AG10803 (cell line): ENCODE measurements around the gene ZFP82.

Source experiments
- DNase-seq: peaks from one replicate; pipeline ENCODE4 v3.0.0; 2010; ENCODE audit warnings: low read depth
- H3K4me3 ChIP-seq: 2 replicates; pipeline ENCODE4 v1.5.1; 2011; ENCODE audit warnings: mild to moderate bottlenecking, low read length, control low read depth
- CTCF ChIP-seq: conservative IDR thresholded peaks from 2 replicates; pipeline ENCODE4 v1.5.1; 2011; ENCODE audit warnings: mild to moderate bottlenecking, low read length, control low read depth, inconsistent platforms

ZFP82 gene

GRCh38 chr19:36373638-36374156, 44.7 kb downstream of the ZFP82 start:
- no peak overlapping the region for H3K4me3 ChIP-seq
- no peak for TF ChIP-seq CTCF
- DNase-seq, result no peak

- TF ChIP-seq CTCF, result no peak
Observed at GRCh38 chr19:36371886-36372285, 46.6 kb downstream of the ZFP82 start.

GRCh38 chr19:36363845-36364244, 54.6 kb downstream of the ZFP82 start:
- no peak for TF ChIP-seq CTCF
- H3K4me3 ChIP-seq, result no peak overlapping the region
- DNase-seq, result no peak

More at GRCh38 chr19:36371886-36372285, 46.6 kb downstream of the ZFP82 start:
- H3K4me3 ChIP-seq, result no peak overlapping the region
- DNase-seq, result no peak
